GM23338 (cell line): ENCODE results near the gene KCNIP1.

Source experiments
- EZH2 ChIP-seq: fragments of 200-600 bp; sonication (generic); IDR thresholded peaks from one replicate; pipeline ENCODE4 v1.8.0; 2017; ENCODE audit warnings: antibody characterized with exemption, mild to moderate bottlenecking, low read depth; ENCODE audit not compliant: unreplicated experiment
- REST ChIP-seq: IDR thresholded peaks from one replicate; pipeline ENCODE4 v1.6.1; 2018; ENCODE audit warnings: antibody characterized with exemption; ENCODE audit not compliant: unreplicated experiment
- TF ChIP-seq, protein P1 (sequence below), 2 experiments: fragments of 200-600 bp in 1 of 2; sonication (generic) in 1 of 2; conservative IDR thresholded peaks; 2 replicates each; pipeline versions ENCODE4 v1.5.1 to v1.6.1; 2016 to 2017; ENCODE audit warnings: antibody characterized with exemption in 2 of 2, low read depth in 2 of 2, mild to moderate bottlenecking in 2 of 2, moderate library complexity in 1 of 2

GRCh38 chr5:170753311-170753710 is 249.5 kb downstream of the KCNIP1 start:
- TF ChIP-seq, protein P1, sequence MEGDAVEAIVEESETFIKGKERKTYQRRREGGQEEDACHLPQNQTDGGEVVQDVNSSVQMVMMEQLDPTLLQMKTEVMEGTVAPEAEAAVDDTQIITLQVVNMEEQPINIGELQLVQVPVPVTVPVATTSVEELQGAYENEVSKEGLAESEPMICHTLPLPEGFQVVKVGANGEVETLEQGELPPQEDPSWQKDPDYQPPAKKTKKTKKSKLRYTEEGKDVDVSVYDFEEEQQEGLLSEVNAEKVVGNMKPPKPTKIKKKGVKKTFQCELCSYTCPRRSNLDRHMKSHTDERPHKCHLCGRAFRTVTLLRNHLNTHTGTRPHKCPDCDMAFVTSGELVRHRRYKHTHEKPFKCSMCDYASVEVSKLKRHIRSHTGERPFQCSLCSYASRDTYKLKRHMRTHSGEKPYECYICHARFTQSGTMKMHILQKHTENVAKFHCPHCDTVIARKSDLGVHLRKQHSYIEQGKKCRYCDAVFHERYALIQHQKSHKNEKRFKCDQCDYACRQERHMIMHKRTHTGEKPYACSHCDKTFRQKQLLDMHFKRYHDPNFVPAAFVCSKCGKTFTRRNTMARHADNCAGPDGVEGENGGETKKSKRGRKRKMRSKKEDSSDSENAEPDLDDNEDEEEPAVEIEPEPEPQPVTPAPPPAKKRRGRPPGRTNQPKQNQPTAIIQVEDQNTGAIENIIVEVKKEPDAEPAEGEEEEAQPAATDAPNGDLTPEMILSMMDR (conservative IDR thresholded peaks at IDR 0.05; ENCODE audit: low read depth in 2 of 2): no peak
- no peak for TF ChIP-seq REST
- no peak for TF ChIP-seq EZH2
